SIG-M5 (cell line): ENCODE measurements around the gene RANBP17.

Experiments
- DNase-seq: peaks from one replicate; lab custom pipeline; 2025; lab: John Stamatoyannopoulos, UW

RANBP17 gene

DNA sequence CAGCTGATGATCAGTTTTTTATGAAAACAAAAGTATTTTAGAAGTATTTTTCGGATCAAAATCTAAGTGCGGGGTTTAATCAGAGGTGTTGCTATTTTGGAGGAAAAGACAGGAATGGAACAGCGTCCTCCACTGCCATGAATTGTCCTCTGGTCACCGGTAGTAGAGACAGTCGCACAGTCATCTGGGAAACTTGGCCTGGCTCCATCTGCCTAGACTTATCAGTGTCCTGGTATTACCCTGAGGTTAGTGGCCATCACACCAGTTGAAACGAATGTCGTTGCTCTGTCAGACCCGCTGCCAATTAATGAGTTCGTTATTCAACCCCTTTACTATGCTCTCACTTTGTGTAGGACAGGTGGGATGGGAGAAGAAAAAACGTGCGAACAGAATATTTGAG lies 455.4 kb downstream of the RANBP17 start:
- DNase-seq, result no peak

DNA sequence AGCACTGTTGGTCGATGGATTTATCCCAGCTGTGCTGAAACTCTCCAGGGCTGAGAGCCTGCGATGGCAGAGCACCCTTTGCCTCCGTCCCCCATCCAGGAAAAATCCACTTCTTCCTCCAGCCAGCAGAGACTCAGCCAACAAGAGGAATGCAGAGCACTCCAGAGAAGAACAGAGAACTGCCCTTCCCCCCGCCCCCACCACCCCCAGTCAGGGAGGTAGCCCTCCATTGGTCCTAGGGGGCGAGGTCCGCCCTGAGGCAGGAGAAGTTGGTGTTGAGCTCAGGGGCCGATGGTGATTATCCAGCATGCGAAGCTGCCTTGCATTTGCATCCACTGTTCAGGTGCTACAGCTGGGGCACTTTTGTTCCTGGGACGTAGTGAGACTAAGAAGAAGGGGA lies 456.2 kb downstream of the RANBP17 start:
- DNase-seq, result no peak

DNA sequence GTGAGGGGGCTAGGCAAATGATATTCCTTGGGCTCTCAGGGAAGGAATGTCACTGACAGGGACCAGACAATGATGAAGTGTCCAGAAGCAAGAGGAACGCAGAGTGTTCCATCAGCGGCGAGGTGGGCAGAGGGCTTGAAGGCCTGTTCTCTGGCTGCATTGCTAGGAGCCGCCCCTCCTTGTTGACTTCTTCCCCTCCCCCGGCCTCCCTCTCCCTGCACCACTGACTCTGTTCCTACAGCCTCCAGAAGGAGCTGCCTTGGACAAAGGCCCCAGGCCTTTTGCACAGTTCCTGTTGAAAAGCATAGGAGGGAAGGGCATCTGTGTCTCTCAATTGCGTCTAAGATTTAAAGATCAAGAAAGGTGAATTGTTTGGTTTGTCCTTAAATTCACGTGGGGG lies 459.6 kb downstream of the RANBP17 start:
- DNase-seq, result no peak

DNA sequence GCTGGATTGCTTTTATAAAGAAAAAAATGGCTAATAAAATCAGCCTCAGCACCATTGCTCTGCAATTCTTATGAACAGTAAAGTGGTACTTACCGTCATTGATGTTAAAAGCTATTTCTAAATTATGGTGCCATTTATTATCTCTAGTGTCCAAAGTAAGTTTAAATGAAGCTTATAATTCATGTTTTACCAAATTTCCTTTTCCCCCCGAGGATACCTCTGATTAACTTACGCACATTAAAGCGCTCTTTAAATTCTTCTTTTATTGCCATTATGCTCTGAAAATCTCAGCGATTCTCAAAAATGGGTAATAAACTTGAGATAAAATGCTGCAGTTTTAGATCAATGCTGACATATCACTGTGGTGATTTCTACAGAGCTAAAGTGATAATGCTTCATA lies 460.7 kb downstream of the RANBP17 start:
- DNase-seq, result no peak

DNA sequence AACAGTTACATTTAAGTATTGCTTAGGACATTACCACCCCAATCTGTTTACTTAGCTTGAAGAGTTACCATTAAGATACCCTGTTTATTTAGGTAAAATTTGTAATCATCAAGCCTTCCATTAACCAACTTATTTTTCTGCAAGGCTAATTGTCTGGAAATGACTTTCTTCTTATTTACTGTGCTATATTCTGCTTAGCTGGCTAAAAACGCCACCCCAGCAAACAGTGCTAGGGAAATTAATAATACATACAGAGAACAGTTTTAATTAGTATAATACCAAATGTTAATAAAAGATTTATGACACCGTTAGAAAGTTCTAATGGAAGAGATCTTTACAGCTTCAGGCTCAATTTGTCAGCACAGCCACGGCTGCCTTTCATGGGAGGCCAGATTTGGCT lies 461.2 kb downstream of the RANBP17 start:
- no peak for DNase-seq

DNA sequence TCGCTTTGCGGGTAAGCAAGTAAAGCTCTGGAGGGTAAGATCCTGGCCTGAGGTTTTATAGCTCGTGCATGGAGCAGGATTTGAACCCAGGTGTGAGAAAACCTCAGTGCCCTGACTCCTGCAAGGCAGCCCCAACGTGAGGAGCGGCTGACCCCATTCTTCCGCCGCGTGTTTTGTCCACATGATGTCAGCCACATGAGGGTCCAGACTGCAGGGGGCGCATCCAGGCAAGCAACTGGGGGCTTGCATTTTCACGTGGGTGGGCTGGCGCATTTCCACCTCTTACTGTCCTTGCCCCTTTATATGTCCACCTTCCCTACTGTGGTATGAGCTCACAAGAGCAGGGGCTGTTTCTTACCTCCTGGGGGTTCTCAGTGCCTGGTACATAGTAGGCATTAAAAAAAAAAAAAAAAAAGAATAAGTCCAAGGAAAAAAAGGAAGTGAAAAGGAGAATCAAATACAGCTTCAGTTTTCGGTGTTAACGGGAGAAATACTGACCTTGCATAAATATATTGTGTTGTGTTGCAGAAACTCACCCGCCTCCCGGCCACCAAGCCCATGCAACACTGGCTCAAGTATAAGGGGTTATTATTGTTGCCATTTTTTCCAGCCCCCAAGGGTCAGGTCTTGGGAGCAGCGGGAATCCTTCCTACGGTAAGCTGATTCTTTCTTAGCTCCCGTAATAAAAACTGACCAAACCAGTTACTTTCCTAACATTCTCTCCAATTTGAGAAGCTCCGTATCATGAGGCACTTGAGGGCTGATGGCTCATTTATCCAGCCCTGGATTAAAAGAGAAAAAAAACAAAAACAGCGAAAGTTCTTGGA lies 462.2 kb downstream of the RANBP17 start:
- no peak for DNase-seq

DNA sequence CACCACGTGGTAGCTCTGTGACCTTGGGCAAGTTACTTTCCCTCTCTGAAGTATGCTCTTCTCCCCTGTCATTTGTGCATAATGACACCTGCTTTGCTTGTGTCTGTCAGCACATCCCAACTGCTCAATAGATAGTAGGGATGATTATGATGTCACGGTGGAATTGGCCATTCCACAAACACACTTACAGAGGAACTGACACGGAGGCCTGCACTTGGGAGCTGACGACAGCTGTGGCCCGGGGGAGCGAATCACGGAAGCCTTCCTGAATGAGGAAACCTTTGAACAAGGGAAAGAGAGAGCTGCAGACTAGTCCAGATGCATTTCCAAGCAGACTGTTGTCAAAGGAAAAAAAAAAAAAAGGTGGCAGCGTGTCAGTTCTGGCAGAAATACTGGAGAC lies 468.2 kb downstream of the RANBP17 start:
- DNase-seq, result no peak

DNA sequence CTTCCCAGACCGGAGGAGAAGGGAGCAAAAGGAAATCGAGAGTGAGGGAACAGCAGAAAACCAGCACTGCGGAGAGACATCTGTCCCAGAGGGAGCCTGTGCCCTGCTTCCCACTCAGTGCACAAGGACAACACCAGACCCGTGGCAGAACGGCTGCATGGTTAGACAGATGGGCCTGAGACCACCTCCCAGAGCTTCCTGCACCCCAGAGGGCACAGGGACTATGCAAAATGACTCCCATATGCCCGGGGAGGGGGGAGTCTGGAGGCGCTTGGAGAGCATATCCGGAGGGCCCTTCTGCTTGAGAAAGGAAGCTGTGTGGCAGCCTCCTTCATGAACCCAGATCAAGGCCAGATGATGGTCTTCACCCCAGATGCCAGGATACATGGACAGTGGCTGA lies 473.8 kb downstream of the RANBP17 start:
- no peak for DNase-seq

DNA sequence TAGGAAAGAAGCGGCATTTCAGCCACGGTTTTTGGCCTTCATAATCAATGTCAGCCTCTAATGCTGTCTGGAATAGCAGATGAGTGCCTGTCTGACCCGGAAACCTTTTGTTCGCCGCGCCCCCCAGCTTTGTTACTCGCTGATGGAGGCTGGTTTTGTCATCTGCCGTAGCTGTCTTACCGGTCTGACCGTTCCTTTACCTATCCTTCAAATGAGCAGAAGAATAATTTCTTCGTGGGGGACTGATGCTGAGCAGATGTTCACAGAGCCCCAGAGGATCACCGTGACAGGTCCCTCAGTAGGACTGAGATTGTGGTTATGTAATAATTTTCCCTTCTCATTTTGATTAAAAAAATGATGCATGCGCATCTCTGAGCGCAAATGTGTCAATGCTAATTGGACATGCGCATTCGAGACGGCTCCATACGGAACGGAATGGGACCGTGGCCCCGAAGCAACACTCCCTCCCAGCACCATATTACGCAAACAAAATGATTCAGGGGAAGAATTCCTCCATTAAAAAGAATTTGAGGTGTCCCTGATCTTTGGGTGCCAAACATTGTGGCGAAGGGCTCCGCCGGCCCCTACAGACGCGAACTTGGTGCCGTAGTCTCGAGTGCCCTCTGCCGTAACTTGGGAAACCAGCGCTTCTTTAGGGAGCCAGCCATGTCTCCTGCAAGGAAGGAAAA lies 474.8 kb downstream of the RANBP17 start:
- no peak for DNase-seq

DNA sequence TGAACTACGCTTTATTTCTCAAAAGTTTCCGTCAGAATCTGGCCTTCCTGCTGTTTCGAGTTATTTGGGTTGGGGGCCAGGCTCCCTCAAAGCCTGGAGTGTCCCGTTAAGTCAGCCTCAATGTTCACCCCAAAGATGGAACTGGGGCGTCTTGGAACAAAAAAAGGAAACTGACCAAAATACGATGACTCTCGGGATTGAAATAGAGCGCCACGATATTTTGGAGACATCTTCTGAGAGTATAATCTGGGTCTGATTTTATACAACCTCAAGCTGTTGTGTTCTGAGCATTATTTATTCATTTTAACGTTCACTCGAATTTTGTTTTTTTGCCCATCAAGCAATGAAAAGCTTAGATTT lies 475.4 kb downstream of the RANBP17 start:
- DNase-seq, result no peak

DNA sequence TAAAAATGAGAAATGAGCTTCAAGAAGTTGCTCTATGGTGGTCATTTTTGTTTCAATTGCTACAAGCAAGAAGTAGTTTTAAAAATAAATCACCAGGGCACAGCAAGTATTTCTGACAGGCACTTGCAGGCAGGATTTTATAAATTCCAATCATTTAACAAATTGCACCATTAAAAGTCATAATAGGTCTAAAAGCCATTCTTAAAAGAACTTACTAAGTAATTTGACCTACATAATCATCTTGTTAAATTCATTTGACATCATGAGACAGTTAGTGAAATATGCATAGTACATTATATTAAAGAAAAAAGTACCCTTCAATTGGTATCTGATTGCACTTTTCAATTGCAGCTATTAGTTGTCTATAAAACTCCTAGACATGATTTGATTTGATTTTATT lies 478.2 kb downstream of the RANBP17 start:
- no peak for DNase-seq

DNA sequence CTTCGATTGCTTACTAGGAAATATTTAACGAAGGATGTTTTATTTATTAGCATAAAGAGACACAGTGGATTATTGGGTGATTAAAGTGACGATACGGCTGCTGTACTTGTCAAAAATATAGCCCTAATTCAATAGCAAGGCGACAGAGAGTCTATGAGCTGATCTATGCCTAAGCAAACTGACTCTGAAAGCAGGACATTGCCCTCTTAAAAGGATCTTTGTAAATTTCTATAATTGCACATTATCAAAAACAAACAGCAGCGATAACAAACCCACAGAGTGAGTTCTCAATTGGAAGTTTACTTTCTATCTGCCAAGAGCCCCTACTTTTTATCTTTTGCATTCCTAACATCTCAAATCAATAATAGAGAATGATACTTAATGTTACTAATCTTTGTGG lies 478.7 kb downstream of the RANBP17 start:
- DNase-seq, result no peak

DNA sequence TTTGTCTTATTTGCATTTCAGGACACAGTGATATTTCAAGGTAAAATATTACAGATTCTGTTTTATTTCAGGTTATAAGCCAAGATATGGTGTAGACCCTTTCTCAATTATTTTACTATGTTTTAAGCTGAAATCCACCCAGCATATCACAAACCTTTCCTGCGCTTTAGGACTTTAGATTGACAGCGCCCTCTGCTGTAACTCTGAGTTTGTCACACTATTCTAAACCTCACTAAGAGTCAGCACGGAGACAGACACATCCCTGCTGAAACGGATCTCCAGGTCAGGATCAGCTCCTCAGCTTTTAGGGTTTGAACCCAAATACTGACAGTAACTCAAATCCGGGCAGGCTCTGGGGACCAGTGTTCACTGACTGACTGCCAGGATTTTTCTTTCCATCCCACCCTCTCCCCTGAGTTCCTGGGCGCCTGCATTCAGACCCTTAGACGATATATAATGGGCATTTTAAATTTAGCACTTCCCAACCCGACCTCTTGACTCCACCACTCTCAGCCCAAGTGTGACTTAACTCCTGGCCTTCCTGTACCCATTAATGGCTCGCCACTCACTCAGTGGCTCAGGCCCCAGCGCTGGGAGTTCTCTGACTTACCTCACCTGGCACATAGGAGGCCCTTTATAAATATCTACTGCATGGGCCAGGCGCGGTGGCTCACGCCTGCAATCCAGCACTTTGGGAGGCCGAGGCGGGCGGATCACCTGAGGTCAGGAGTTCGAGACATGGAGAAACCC lies 480.7 kb downstream of the RANBP17 start:
- no peak for DNase-seq

DNA sequence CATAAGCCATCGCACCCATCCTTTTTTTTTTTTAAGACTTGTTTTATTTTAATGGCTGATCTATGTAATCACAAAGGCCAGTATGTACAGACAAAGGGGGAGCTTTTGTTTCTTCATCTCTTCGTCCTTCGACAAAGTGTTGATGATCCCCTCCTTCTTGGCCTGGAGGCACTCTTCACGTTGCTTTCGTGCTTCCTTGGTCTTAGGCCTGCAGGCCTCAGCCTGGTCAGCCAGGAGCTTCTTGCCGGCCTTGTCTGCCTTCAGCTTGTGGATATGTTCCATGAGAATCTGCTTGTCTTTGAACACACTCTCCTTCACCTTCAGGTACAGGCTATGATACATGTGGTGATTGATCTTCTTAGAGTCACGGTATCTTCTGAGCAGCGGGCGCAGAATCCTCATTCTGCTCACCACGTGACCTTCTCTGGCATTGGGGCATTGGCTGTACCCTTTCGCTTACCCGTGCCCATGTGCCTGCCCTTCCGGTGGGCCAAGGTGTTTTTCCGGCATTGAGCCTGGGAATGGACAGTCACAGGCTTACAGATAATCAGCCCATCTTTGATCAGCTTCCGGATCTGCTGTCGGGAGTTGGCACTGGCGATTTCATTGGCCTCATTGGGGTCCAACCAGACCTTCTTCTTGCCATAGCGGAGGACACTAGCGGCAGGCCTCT lies 483.3 kb downstream of the RANBP17 start:
- no peak for DNase-seq
